Measurements from ENCODE around the gene NRP1.
"Not testable (repeated sequence)": the region's sequence is repeated elsewhere in the genome, so short reads cannot be mapped to it uniquely, and the experiment has no call there.

The NRP1 gene

DNA sequence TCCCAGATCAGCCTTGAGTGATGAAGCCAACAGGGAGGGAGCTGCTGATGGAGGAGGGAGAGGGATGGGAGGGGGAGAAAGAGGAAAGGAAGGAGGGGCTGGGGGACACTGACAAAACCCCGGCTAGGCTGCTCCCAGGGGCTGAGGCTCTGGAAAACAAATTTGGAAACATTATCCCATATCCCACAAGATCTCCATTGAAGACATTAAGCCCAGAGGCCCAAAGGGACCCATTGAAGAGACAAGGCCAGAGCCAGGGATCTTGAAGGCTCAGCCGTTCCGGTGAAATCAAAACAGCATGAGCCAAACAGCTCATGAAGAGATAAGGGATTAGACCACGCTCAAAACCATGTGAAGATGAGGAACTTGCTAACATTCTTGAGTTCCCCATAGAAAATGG is 192.2 kb downstream of the NRP1 start:
- Histone ChIP-seq H3K23ac (ENCODE audit: low read depth, low read length, poor library complexity) (no peak overlapping the region), H4K91ac (ENCODE audit: low read depth, low read length, poor library complexity) (no peak overlapping the region), H3K36me3 (replicated peaks in 1 of 2; ENCODE audit: control insufficient read depth in 2 of 2, insufficient read depth in 2 of 2, low read length in 2 of 2) (no peaks in the 10 kb centered on the region), H3K79me1 (ENCODE audit: low read depth, low read length) (no peaks in the 10 kb centered on the region), H3K4me2 (ENCODE audit: insufficient read depth, low read length, poor library complexity, severe bottlenecking) (no peak overlapping the region), H3K4me3 (ENCODE audit: low read length in 2 of 2) (no peak overlapping the region), H3K4ac (ENCODE audit: low read length) (no peak overlapping the region), H3K27me3 (ENCODE audit: control insufficient read depth in 3 of 3, insufficient read depth in 3 of 3, low read depth in 1 of 3, low read length in 3 of 3) (peaks cover 0 to 58% (median 3%) of the 10 kb centered on the region in 3 experiments), H2AK5ac (ENCODE audit: low read depth, low read length) (no peak overlapping the region), H3K9ac (ENCODE audit: low read depth, low read length, poor library complexity) (no peak overlapping the region), H4K8ac (ENCODE audit: low read depth, low read length) (no peak overlapping the region), H3K18ac (ENCODE audit: low read length) (no peak overlapping the region), H3K27ac (replicated peaks; ENCODE audit: low read length) (no peak overlapping the region), H2BK12ac (ENCODE audit: low read length) (no peak overlapping the region), H3K14ac (ENCODE audit: low read length) (no peak overlapping the region), H3K9me3 (replicated peaks in 1 of 2; ENCODE audit: control insufficient read depth in 2 of 2, insufficient read depth in 1 of 2, low read depth in 1 of 2, low read length in 2 of 2) (peaks cover 0 to 1% of the 10 kb centered on the region in 2 donors), H2BK15ac (ENCODE audit: low read length) (no peak overlapping the region), H2BK5ac (ENCODE audit: low read length) (no peak overlapping the region), H2BK120ac (ENCODE audit: low read depth, low read length) (no peak overlapping the region), H3K4me1 (ENCODE audit: control insufficient read depth in 2 of 2, insufficient read depth in 1 of 2, low read depth in 1 of 2, low read length in 2 of 2) (peaks cover 3 to 6% of the 10 kb centered on the region in 2 donors), H2AFZ (ENCODE audit: low read length) (no peak overlapping the region)
- no peak for DNase-seq (ENCODE audit: low spot score)
- WGBS, 2 donors (ENCODE audit: extremely low coverage in 2 of 2, insufficient read length in 2 of 2, insufficient replicate concordance in 1 of 2), result no CpG with 5 or more reads among the region's 4 CpGs

DNA sequence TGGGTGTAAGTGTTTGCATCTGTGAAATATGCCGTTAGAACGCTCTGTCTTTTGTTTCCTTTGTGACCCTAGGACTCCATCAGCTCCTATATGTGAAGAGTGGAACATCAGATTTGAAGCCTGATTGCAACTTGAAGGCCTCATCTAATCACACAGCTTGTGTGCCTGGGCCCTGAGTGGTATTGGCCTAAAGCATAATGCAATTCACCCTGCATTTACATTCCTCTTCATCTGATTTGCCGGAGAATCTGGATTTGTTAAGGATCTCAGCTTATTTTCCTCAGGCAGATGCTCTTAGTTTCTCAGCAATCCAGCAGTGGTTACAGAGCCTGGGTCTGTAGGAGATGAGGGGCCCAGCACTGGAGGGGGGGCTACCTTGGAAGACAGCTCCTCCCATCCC is 193.2 kb downstream of the NRP1 start:
- H2BK5ac ChIP-seq (ENCODE audit: low read length), result no peak overlapping the region
- no peak for DNase-seq (ENCODE audit: low spot score)
- no peak overlapping the region for H2BK15ac ChIP-seq (ENCODE audit: low read length)
- H3K4me3 ChIP-seq (ENCODE audit: low read length in 2 of 2), result no peak overlapping the region
- no peak overlapping the region for H3K4ac ChIP-seq (ENCODE audit: low read length)
- no peak overlapping the region for H3K9ac ChIP-seq (ENCODE audit: low read depth, low read length, poor library complexity)
- H4K8ac ChIP-seq (ENCODE audit: low read depth, low read length), result no peak overlapping the region
- no peaks in the 10 kb centered on the region for H3K79me1 ChIP-seq (ENCODE audit: low read depth, low read length)
- no peak overlapping the region for H3K4me2 ChIP-seq (ENCODE audit: insufficient read depth, low read length, poor library complexity, severe bottlenecking)
- H3K27ac ChIP-seq (replicated peaks; ENCODE audit: low read length), result no peak overlapping the region
- no peak overlapping the region for H2BK120ac ChIP-seq (ENCODE audit: low read depth, low read length)
- H3K18ac ChIP-seq (ENCODE audit: low read length), result no peak overlapping the region
- peaks cover 0 to 57% (median 3%) of the 10 kb centered on the region in 3 experiments for H3K27me3 ChIP-seq (ENCODE audit: control insufficient read depth in 3 of 3, insufficient read depth in 3 of 3, low read depth in 1 of 3, low read length in 3 of 3)
- H4K91ac ChIP-seq (ENCODE audit: low read depth, low read length, poor library complexity), result no peak overlapping the region
- peaks cover 3 to 6% of the 10 kb centered on the region in 2 donors for H3K4me1 ChIP-seq (ENCODE audit: control insufficient read depth in 2 of 2, insufficient read depth in 1 of 2, low read depth in 1 of 2, low read length in 2 of 2)
- peaks cover 0 to 1% of the 10 kb centered on the region in 2 donors for H3K9me3 ChIP-seq (replicated peaks in 1 of 2; ENCODE audit: control insufficient read depth in 2 of 2, insufficient read depth in 1 of 2, low read depth in 1 of 2, low read length in 2 of 2)
- no peak overlapping the region for H3K23ac ChIP-seq (ENCODE audit: low read depth, low read length, poor library complexity)
- H2BK12ac ChIP-seq (ENCODE audit: low read length), result no peak overlapping the region
- H3K14ac ChIP-seq (ENCODE audit: low read length), result no peak overlapping the region
- H2AK5ac ChIP-seq (ENCODE audit: low read depth, low read length), result no peak overlapping the region
- no peaks in the 10 kb centered on the region for H3K36me3 ChIP-seq (replicated peaks in 1 of 2; ENCODE audit: control insufficient read depth in 2 of 2, insufficient read depth in 2 of 2, low read length in 2 of 2)
- H2AFZ ChIP-seq (ENCODE audit: low read length), result no peak overlapping the region
- WGBS, 2 donors (ENCODE audit: extremely low coverage in 2 of 2, insufficient read length in 2 of 2, insufficient replicate concordance in 1 of 2), result no CpG with 5 or more reads among the region's 3 CpGs

DNA sequence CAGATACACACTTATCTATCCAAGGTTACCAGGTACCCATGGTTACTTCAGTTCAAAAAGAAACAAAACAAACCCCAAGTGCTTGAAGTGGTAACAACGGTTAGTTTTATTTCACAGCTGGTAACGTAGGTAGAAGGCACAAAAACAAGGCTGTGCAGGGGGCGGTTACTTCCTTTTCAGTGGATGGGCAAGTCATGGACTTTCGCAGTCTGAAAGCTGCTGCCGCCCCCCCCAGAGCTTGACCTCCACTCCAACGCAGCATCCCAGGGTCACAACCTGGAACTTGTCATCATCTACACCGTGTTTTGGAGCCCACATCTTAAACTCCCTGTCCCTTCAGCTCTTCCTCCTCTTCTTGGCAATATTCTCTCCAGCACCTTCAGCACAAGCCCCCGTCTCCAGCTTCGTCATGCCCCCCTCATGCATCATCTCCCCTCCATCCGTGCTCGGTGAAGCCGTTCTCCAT is 195.3 kb downstream of the NRP1 start:
- Histone ChIP-seq H2AFZ (ENCODE audit: low read length) (no peak overlapping the region), H3K27ac (replicated peaks; ENCODE audit: low read length) (no peak overlapping the region), H2AK5ac (ENCODE audit: low read depth, low read length) (no peak overlapping the region), H2BK120ac (ENCODE audit: low read depth, low read length) (no peak overlapping the region), H3K23ac (ENCODE audit: low read depth, low read length, poor library complexity) (no peak overlapping the region), H2BK12ac (ENCODE audit: low read length) (no peak overlapping the region), H3K79me1 (ENCODE audit: low read depth, low read length) (no peaks in the 10 kb centered on the region), H3K9ac (ENCODE audit: low read depth, low read length, poor library complexity) (no peak overlapping the region), H3K4ac (ENCODE audit: low read length) (no peak overlapping the region), H3K36me3 (replicated peaks in 1 of 2; ENCODE audit: control insufficient read depth in 2 of 2, insufficient read depth in 2 of 2, low read length in 2 of 2) (no peaks in the 10 kb centered on the region), H3K9me3 (replicated peaks in 1 of 2; ENCODE audit: control insufficient read depth in 2 of 2, insufficient read depth in 1 of 2, low read depth in 1 of 2, low read length in 2 of 2) (peaks cover 0 to 1% of the 10 kb centered on the region in 2 donors), H3K14ac (ENCODE audit: low read length) (no peak overlapping the region), H3K4me3 (ENCODE audit: low read length in 2 of 2) (no peak overlapping the region), H2BK15ac (ENCODE audit: low read length) (no peak overlapping the region), H3K27me3 (ENCODE audit: control insufficient read depth in 3 of 3, insufficient read depth in 3 of 3, low read depth in 1 of 3, low read length in 3 of 3) (peaks cover 0 to 65% (median 0%) of the 10 kb centered on the region in 3 experiments), H3K4me2 (ENCODE audit: insufficient read depth, low read length, poor library complexity, severe bottlenecking) (no peak overlapping the region), H4K8ac (ENCODE audit: low read depth, low read length) (no peak overlapping the region), H3K4me1 (ENCODE audit: control insufficient read depth in 2 of 2, insufficient read depth in 1 of 2, low read depth in 1 of 2, low read length in 2 of 2) (no peaks in the 10 kb centered on the region), H3K18ac (ENCODE audit: low read length) (no peak overlapping the region), H2BK5ac (ENCODE audit: low read length) (no peak overlapping the region), H4K91ac (ENCODE audit: low read depth, low read length, poor library complexity) (no peak overlapping the region)
- WGBS, 2 donors (ENCODE audit: extremely low coverage in 2 of 2, insufficient read length in 2 of 2, insufficient replicate concordance in 1 of 2), result no CpG with 5 or more reads among the region's 12 CpGs
- DNase-seq (ENCODE audit: low spot score), result no peak

DNA sequence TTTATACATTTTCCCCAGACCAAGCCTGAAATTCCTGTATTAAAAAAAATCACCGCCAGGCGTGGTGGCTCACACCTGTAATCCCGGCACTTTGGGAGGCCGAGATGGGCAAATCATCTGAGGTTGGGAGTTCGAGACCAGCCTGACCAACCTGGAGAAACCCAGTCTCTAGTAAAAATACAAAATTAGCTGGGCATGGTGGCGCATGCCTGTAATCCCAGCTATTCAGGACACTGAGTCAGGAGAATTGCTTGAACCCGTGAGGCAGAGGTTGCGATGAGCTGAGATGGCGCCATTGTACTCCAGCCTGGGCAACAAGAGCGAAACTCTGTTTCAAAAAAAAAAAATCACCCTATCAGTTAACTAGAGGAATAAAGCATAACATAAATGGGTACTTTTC is 195.8 kb downstream of the NRP1 start:
- not testable (repeated sequence) for DNase-seq (ENCODE audit: low spot score); H2AK5ac ChIP-seq (ENCODE audit: low read depth, low read length); H4K91ac ChIP-seq (ENCODE audit: low read depth, low read length, poor library complexity); H2AFZ ChIP-seq (ENCODE audit: low read length); H2BK120ac ChIP-seq (ENCODE audit: low read depth, low read length); H2BK15ac ChIP-seq (ENCODE audit: low read length); H2BK12ac ChIP-seq (ENCODE audit: low read length); H3K18ac ChIP-seq (ENCODE audit: low read length); H4K8ac ChIP-seq (ENCODE audit: low read depth, low read length); H3K9me3 ChIP-seq (replicated peaks in 1 of 2; ENCODE audit: control insufficient read depth in 2 of 2, insufficient read depth in 1 of 2, low read depth in 1 of 2, low read length in 2 of 2); H3K4me3 ChIP-seq (ENCODE audit: low read length in 2 of 2); H3K4ac ChIP-seq (ENCODE audit: low read length); H3K4me1 ChIP-seq (ENCODE audit: control insufficient read depth in 2 of 2, insufficient read depth in 1 of 2, low read depth in 1 of 2, low read length in 2 of 2); H3K36me3 ChIP-seq (replicated peaks in 1 of 2; ENCODE audit: control insufficient read depth in 2 of 2, insufficient read depth in 2 of 2, low read length in 2 of 2); H3K14ac ChIP-seq (ENCODE audit: low read length); H3K9ac ChIP-seq (ENCODE audit: low read depth, low read length, poor library complexity); H3K79me1 ChIP-seq (ENCODE audit: low read depth, low read length); H3K23ac ChIP-seq (ENCODE audit: low read depth, low read length, poor library complexity); H2BK5ac ChIP-seq (ENCODE audit: low read length); H3K4me2 ChIP-seq (ENCODE audit: insufficient read depth, low read length, poor library complexity, severe bottlenecking); H3K27ac ChIP-seq (replicated peaks; ENCODE audit: low read length)
- WGBS, 2 donors (ENCODE audit: extremely low coverage in 2 of 2, insufficient read length in 2 of 2, insufficient replicate concordance in 1 of 2), result no CpG with 5 or more reads among the region's 10 CpGs
- peaks cover 0 to 67% (median 0%) of the 10 kb centered on the region in 3 experiments for H3K27me3 ChIP-seq (ENCODE audit: control insufficient read depth in 3 of 3, insufficient read depth in 3 of 3, low read depth in 1 of 3, low read length in 3 of 3)

Data from neuronal stem cell (in vitro differentiated cells).